Epithelial cell of prostate (primary cell): ENCODE data around the gene UBTD1.

Experiments
- DNase-seq: peaks from one replicate; pipeline ENCODE4 v3.0.0-alpha.2; 2011; ENCODE audit warnings: low read depth, low spot score
- H3K27ac ChIP-seq: fragments of 450-650 bp; 2 replicates; pipeline ENCODE4 v1.5.1; 2017; ENCODE audit warnings: mild to moderate bottlenecking

Gene UBTD1

DNA sequence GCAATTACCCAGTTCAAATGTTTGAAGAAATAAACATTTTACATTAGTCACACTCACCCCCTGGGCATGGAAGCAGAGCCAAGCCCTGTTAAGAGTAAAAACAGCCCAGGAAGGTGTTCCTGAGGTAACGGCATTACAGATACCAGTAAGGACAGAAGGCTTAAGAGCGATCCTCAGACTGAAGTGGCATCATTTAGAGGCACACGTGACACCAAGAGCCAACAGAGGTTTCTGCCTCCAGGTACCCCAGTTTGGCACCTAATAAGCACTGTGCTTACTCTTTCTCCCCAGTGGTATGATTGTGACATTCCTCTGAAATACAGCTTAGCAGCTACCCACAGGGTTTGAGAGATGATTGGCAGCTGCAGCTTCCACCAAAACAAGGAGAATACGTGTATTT lies 17.7 kb upstream of the UBTD1 start:
- H3K27ac ChIP-seq = peak overlapping the region; percentile 60
- no peak for DNase-seq

DNA sequence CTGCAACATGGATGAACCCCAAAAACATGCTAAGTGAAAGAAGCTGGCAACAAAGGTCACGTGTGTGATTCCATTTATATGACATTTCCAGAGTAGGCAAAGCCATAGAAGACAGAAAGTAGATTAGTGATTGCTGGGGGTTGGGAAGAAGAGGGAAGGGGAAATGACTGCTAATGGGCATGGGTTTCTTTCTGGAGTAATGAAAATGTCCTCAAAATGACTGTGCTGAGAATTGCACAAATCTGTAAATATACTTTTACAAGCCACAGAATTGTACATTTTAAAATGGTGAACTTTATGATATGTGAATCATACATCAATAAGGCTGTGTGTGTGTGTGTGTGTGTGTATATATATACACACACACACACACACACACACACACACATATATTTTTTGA lies 16.3 kb upstream of the UBTD1 start:
- no peak overlapping the region for H3K27ac ChIP-seq
- DNase-seq = no peak

DNA sequence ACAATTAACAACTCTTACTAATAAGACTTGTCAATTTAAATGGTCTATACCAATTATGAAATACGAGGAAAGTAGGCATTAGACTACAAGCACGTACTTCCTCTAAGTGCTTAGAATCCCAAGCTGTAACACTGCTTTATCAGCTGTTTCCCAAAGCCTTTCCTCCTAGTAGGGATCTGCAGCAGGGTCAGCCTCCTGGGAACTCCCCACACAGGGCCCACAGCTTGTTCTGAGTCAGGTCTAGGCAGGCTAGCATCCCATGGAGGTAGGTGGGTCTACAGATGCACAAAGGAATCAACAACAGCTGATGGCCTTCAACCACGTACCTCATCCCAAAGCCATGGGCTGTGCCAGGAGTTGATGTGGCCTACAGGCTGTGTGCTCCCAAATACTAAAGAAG lies 15.2 kb upstream of the UBTD1 start:
- no peak for DNase-seq
- no peak overlapping the region for H3K27ac ChIP-seq

DNA sequence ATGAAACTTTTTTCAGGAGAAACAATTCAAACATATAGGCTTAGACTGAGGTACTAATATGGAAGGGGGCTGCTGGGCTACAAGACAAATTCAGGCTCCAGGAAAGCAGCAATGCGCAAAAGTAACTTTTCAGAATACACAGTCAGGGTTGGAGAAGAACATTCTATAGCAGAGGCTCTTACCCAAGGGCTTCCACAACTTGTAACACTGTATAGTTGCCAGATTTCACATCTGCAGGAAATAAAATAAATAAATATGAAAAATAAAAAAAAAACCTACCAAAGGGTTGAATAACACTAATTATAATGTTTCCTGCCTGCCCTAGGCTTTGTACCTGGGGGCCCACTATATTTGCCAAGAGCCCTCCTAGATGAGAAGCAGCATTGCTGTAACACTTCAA lies 14.8 kb upstream of the UBTD1 start:
- no peak for DNase-seq
- no peak overlapping the region for H3K27ac ChIP-seq

DNA sequence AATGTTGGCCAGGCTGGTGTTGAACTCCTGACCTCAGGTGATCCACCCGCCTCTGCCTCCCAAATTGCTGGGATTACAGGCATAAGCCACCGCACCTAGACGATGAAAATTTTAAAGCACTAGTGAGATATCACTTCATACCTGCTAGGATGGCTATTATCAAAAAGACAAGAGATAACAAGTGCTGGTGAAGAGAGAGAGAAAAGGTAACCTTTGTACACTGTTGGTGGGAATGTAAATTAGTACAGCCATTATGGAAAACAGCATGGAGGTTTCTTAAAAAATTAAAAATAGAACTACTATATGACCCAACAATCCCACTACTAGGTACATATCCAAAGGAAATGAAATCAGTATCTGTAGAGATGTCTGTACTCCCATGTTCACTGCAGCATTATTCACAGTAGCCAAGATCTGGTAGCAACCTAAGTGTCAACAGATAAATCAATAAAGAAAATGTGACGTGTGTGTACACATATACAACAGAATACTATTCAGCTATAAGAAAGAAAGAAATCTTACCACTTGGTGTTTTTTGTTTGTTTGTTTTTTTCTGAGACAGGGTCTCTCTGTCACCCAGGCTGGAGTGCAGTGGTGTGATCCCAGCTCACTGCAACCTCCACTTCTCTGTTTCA lies 13.0 kb upstream of the UBTD1 start:
- no peak for DNase-seq
- H3K27ac ChIP-seq = no peak overlapping the region

DNA sequence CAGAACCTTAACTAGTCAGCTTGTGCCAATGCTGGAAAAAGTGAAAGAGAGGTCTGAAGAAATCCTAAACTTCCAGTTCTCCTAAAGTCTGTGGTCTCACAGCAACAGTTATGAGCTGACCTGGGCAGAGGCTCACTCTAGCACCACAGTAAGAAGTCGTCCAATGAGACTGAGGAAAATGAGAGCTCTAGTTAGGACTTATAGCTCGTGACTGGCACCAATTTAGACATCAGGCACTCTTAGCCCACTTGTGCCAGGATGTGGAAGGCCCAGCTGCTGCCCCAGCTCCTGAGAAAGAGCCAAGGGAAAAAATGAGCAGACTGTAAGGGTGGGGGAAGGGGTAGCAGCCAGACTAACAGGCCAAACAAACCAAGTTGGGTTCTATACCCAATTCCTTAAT lies 8.1 kb upstream of the UBTD1 start:
- no peak overlapping the region for H3K27ac ChIP-seq
- no peak for DNase-seq

DNA sequence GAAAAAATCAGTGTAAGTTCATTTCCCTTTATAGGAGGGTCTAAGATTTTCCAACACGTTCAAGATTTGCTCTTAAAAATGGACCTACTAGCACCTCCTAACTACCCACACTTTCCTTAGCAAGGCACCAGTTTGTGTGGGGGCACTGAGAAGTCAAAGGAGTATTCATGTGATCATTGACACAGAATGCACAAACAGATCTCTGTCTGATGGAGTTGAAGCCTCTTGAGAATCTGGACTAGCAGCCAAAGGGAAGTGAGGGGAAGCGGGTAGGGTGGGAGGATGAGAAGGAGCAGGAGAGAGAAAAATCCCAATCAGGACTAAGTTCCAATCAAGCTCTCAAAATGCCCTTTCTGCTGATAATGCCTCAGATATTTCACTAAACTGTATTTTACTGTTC lies 4.6 kb upstream of the UBTD1 start:
- no peak for DNase-seq
- no peak overlapping the region for H3K27ac ChIP-seq

DNA sequence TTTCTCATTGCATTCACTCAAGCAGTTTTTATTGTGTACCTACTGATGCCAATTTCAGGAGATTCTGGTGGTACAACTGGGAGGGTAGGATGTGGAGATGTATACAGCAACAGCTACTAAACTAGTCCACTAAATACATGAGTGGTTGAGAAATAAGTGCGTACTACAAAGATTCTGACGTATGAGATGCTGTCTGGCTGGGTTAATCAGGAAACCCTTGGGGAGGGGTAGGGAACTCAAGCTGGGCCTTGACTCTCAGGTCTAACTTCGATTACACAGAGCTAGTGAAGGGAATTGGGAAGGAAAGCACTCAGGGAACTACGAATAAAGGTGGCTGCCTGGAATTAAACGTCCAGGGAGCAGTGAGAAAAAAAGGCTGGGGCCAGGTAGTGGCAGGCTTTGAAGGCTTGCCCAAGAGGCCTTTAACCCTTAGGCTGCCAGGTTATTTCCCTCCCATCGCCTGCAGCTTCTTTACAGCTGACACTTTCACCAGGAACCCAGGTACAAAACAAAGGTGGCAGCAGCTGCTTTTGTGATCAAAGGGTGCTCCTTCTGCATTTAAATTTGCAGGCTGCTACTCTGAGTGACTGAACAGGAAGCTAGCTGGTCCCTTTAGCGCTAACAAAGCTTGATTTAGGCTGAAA lies 3.7 kb upstream of the UBTD1 start:
- DNase-seq = no peak
- peak overlapping the region; percentile 3 for H3K27ac ChIP-seq

DNA sequence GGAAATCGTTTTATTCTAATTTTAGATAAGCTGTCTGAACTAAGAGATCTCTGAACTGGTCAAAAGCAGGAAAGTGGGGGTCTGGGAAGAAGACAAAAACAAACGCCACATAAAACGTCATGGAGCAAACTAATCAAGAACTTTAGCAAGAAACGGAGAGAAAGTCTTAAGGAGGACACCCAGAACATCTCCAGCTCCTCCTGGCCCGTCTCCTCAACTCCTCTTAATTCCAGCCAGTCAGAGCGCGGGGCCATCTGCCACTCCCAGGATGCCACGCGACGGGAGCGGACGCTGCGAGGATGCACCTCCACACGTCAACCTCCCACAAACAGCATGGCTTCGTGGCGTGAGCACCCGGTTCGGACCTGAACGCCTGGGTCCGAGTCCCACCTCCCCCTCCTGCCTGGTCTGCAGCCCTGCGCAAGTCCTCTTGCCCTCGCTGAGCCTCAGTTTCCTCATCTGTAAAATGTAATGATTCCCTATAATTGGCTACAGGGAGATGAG lies 1.1 kb upstream of the UBTD1 start:
- H3K27ac ChIP-seq = peak overlapping the region; percentile 86
- peak; percentile 26 for DNase-seq

DNA sequence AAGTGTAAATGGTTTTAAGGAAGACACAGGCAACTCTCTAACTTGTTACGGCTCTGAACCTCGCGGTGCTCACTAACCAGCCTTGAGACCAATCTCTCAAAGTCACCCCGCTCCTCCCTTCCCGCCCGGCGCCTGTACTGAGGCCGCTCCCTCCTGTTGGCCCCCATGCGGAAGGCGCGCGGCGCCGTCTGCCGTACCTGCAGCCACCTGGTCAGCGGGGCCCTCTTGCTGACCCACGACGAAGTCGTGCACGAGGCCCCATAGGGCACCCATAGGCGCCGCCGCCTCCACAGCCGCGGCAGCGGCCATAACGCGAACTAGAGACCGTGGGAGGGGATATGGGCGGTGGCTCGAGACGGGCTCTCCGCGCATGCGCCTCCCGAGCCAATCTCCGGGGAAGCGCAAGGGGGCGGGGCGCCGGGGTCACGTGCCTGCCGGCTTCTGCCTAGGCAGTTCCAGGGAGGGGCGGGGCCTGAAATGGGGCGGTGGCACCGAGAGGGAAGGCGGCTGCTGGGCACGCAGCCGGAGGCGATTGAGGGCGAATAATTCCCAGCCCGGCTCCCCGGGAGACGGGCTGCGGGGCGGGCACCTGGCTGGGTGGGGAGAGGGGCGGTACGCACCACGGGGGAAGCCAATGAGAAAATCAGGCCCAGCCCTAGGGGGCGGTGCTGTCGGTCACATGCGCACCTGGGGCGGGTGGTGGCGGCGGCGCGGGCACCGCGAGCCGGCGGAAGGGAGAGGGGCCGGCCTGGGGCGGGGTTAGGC lies 466 bp upstream of the UBTD1 start, which contains the start of gene MMS19:
Gene MMS19, minus strand, starts transcription at position 347 of the 765 bp plus-strand sequence. Its CDS starts 38 bp downstream, at position 309.
- peak; percentile 83 for DNase-seq
- H3K27ac ChIP-seq = peak within 1 kb of the TSS; percentile 86

DNA sequence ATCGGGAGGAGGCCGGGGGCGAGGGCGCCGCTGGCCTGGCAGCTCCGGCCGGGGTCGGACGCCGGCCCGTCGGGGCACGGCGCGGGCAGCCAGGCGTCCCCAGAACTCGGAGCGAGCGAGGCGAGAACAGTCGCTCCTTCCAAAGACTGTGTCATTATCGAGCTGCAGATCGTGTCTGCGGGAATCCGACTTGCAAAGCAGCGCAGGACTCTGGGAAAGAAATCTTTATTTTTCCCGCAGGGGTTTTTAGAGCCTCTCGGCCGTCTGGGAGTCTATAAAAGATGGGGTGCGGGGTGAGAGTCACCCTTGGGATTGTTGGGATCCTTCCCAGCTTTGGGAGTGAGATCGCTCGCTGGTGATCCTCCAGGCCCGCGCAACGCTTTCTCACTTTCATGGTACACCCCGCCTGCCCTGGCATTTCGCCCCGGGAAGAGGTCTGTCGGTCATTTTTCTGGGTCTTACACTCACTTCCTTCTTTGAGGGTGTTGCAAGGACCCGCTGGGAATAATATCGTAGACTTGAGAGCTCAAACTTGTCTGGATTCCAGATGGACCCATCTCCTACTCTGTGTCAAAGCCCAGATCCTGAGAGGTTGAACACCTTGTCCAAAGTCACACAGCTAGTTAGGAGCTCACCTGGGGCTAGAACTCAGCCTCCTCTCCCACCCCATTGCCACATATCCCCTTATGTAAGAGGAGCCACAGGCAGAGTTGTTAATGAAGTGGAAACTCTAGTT lies 1.0 kb downstream of the UBTD1 start:
- DNase-seq = no peak
- H3K27ac ChIP-seq = peak overlapping the region; percentile 86

DNA sequence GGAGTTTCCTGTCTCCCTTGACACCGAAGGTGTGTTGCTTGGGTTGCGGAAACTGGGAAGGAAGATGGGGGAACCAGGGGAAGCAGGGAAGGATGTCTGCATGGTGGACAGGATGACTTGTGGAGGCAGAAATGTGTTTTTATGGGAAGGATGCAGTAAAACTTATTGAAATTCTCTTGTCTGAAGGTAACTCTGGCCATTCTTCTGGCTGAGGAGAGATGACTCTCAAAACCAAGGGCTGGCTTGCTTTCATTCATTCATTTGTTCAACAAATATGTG lies 1.5 kb downstream of the UBTD1 start:
- DNase-seq = no peak

DNA sequence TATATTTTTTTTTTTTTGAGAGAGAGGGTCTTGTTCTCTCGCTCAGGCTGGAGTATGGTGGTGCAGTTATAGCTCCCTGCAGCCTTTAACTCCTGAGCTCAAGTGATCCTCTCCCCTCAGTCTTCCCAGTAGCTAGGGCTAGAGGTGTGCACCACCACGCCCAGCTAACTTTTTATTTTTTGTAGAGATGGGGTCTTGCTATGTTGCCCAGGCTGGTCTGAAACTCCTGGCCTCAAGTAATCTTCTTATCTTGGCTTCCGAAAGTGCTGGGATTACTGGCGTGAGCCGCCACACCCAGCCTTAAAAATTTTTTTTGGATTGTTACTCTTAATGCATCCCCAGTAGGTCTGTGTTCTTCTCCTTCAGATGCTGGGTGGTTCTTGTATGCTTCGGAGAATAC lies 4.2 kb downstream of the UBTD1 start:
- no peak for DNase-seq

More for the DNA sequence above, 1.5 kb downstream of the UBTD1 start:
- no peak overlapping the region for H3K27ac ChIP-seq

DNA sequence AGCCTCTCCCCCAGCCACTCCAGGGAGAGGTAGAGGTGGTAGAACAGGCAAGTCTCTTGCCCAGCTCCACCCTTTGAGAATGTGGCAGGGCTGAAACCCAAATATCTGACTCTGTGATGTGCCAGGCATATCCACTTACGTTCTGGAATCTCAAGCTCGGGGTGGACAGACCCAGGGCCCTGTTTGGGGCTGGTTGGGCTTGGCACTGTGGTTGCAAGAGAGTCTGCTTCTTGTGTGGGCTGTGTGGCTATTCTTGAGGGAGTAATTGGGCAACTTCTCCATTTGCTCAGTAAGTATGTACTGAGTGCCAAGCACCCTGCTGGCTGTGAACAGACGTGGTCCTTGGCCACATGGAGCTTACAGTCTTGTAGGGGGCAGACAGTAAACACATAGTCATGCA lies 4.7 kb downstream of the UBTD1 start:
- no peak for DNase-seq
- H3K27ac ChIP-seq = no peak overlapping the region

More for the DNA sequence above, 4.2 kb downstream of the UBTD1 start:
- no peak overlapping the region for H3K27ac ChIP-seq

DNA sequence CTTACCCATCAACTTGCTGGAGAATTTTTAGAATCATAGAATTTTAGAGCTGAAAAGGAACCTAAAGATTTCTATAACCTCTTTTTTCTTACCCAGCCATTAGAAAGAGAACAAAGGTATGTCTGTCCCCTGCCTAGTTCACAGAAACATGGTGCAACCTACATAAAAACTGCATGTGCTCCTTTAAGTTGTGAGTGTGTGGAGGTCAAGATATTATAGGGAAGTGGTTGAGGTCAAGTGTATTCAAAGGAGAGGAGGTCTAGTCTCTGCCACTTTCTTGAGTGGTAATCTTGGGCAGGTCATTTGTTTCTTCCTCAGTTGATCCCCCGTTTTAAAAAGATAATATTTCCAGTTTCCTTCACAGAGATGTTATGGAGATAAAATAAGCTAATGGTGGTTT lies 6.4 kb downstream of the UBTD1 start:
- H3K27ac ChIP-seq = no peak overlapping the region
- DNase-seq = no peak

DNA sequence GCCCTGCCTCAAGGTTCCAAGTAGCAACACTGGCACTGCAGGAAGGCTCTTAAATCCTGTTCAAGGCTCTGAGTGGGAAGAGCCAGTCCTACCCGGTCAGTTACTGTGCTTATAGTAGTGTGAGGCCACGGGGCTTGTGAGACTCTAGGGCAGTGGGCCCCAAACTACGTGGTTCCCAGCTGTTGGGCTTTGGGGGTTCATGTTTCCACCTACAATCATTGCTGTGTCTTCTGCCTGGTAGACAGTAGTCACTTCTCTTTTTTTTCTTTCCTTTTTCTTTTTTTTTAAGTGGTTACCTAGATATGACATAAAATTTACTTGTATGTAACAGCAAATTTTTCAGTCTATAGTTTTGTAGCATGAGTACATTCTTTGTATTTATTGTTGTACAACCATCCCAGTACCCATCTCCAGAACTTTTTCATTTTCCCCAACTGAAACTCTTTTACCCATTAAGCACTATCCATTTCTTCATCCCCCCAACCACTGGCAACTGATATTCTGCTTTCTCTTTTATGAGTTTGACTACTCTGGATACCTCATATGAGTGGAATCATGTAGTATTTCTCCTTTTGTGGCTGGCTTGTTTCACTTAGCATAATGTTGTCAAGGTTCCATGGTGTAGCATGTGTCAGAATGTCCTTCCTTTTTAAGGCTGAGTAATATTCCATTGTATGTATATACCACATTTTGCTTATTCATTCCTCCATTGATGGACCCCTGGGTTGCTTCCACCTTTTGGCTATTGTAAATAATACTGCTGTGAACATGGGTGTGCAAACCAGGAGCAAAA lies 7.7 kb downstream of the UBTD1 start:
- DNase-seq = no peak
- H3K27ac ChIP-seq = no peak overlapping the region

DNA sequence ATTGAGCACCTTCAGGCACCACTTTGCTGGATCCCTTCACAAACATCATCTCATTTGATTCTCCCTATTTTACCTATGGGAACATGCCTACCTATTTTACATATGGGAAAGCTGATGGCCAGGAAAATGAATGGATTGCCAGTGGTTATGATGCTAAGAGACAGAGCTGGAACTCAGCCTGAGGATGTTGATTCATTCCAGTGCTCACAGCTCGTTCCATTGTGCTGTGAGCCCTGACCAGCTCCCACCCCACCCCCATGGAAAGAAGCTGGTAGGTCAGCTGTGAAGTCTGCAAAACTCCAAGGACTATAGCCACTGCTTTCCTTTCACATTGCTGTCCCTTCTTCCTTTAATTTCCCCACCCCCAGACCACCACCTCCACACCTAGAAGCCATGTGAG lies 9.6 kb downstream of the UBTD1 start:
- H3K27ac ChIP-seq = no peak overlapping the region
- no peak for DNase-seq

DNA sequence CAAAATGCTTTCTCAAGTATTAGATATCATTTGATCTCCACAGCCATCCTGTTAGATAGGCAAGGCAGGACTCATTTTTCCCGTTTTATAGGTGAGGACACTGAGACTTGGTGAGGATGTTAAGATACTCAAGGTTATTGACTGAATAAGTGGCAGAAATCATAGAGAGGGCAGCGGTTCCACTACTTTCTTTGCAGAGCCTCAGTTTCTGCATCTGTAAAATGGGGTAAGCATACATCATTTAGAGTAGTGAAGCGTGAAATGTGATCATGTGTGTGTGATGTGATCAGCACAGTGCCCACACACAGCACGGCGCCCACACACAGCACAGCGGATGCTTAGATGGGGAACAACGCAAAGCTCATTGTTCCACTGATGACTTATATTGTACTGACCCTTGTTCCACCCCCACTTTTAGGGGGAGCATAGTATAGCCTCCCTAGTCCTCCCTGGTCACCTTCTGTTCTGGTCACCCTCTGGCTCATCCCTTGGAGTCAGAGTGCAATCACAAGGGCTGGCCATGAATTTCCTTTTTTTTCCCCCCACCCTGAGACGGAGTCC lies 10.5 kb downstream of the UBTD1 start:
- DNase-seq = no peak

DNA sequence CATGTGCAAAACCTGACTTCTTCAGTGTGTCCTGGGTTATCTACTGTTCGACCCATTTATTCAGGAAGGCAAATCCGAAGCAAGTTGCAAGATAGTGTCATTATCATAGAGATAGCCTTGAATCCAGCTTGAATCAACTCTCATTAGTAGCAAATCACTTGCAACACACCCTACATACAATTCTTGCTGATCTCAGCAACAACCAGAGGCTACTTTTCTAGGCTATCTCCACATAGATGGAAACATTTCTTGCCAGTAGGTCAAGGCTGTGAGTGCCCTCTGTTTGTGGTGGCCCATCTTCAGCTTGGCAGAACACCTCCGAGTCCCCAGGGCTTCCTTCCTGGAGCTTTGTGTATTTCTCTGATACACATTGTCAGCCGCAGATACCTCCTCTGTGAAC lies 12.0 kb downstream of the UBTD1 start:
- DNase-seq = no peak
- H3K27ac ChIP-seq = no peak overlapping the region

More for the DNA sequence above, 10.5 kb downstream of the UBTD1 start:
- H3K27ac ChIP-seq = no peak overlapping the region
